ENCODE measurements around the gene MAGI2. TPM values are rescaled to one million over a fixed set of nuclear protein-coding genes. Genes with fewer than 3 reads are reported as not detected.

MAGI2 gene
- polyA plus RNA-seq, 3 donors, result 0.03 to 0.11 TPM; not detected in 1

DNA sequence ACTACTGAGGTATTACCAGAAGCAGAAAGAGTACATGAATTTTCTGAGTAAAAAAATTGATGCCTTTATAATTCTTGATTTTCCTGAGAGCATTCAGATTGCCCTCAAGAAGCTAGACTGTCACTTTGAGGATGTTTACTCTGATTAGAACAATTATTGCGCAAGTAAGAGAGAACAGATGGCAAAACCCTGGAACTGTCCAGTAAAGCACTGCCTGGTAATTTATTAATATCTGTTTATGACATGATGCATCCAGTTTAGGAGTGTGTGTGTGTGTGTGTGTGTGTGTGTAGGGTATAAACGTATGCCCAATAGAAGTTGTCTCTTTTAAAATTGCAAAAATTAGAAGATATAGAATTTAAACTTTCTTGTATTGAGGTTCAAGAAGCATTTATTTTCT lies 1275.1 kb downstream of the MAGI2 start:
- H3K9me3 Mint-ChIP-seq, result peaks cover 0 to 3% (median 2%) of the 10 kb centered on the region in 7 donors
- TF ChIP-seq, protein P1, sequence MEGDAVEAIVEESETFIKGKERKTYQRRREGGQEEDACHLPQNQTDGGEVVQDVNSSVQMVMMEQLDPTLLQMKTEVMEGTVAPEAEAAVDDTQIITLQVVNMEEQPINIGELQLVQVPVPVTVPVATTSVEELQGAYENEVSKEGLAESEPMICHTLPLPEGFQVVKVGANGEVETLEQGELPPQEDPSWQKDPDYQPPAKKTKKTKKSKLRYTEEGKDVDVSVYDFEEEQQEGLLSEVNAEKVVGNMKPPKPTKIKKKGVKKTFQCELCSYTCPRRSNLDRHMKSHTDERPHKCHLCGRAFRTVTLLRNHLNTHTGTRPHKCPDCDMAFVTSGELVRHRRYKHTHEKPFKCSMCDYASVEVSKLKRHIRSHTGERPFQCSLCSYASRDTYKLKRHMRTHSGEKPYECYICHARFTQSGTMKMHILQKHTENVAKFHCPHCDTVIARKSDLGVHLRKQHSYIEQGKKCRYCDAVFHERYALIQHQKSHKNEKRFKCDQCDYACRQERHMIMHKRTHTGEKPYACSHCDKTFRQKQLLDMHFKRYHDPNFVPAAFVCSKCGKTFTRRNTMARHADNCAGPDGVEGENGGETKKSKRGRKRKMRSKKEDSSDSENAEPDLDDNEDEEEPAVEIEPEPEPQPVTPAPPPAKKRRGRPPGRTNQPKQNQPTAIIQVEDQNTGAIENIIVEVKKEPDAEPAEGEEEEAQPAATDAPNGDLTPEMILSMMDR (IDR thresholded peaks at IDR 0.05), result no peak

DNA sequence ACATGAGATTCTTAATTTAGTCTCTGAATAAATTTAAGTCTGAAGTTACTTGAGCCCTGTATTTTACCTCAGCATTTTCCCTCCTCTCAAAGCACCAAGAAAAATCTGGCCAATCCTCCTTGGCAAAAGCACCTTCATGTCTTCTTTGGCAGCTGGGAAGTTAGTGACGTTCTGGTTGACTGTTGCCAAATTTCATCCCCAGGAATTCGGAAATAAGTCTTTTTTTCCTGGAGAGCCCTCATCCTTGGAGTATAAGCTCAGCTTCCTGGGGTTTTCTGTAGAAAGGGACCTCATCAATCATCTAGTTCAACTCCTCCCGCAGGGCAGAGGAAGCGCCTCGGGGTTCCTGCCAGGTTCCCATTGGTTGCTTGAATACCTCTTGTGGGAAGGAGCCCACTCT lies 1277.3 kb downstream of the MAGI2 start:
- no peak overlapping the region for H3K4me2 ChIP-seq (replicated peaks; ENCODE audit: extremely low read depth, low read length, poor library complexity, severe bottlenecking)
- no peak overlapping the region for H3K9ac ChIP-seq (ENCODE audit: insufficient read depth, low read length, poor library complexity, severe bottlenecking)
- DNase-seq, result no peak
- no peaks in the 10 kb centered on the region for H3K4me1 Mint-ChIP-seq
- H3K4me3 ChIP-seq (replicated peaks in 1 of 3; ENCODE audit: low read depth in 2 of 3, low read length in 3 of 3), result no peak overlapping the region
- H3K27me3 ChIP-seq (ENCODE audit: control insufficient read depth in 2 of 2, insufficient read depth in 2 of 2, low read length in 2 of 2), result no peaks in the 10 kb centered on the region
- peaks cover 0 to 1% (median 0%) of the 10 kb centered on the region in 3 donors for H3K27me3 Mint-ChIP-seq (ENCODE audit: low read depth in 3 of 3)
- H4K20me1 ChIP-seq (ENCODE audit: insufficient read depth, low read length), result no peaks in the 10 kb centered on the region
- peaks cover 0 to 6% (median 3%) of the 10 kb centered on the region in 7 donors for H3K9me3 Mint-ChIP-seq
- H3K36me3 ChIP-seq (replicated peaks in 1 of 2; ENCODE audit: control insufficient read depth in 1 of 2, insufficient read depth in 2 of 2, low read length in 2 of 2), result no peaks in the 10 kb centered on the region
- H3K79me2 ChIP-seq (ENCODE audit: insufficient read depth, low read length), result no peaks in the 10 kb centered on the region
- H3K36me3 Mint-ChIP-seq, result no peaks in the 10 kb centered on the region
- no peak overlapping the region for H3K4me3 Mint-ChIP-seq
- no peak overlapping the region for H3K27ac Mint-ChIP-seq
- no peaks in the 10 kb centered on the region for H3K4me1 ChIP-seq (ENCODE audit: control insufficient read depth in 1 of 2, insufficient read depth in 2 of 2, low read length in 2 of 2)
- 83% methylated on average over 1 of the region's 5 CpGs for WGBS (ENCODE audit: insufficient coverage)
- H2AFZ ChIP-seq (ENCODE audit: insufficient read depth, low read depth, low read length, poor library complexity, severe bottlenecking), result no peak overlapping the region
- TF ChIP-seq, protein P1 (IDR thresholded peaks at IDR 0.05), result no peak
- no peak overlapping the region for H3K27ac ChIP-seq (ENCODE audit: low read depth in 1 of 2, low read length in 2 of 2)
- intact Hi-C loops (cut with micrococcal nuclease), result no loop called here
- no peaks in the 10 kb centered on the region for H3K9me3 ChIP-seq (replicated peaks in 1 of 2; ENCODE audit: control insufficient read depth in 1 of 2, insufficient read depth in 1 of 2, low read length in 2 of 2)

More for the DNA sequence above, 1275.1 kb downstream of the MAGI2 start:
- Histone ChIP-seq H3K9me3 (replicated peaks in 1 of 2; ENCODE audit: control insufficient read depth in 1 of 2, insufficient read depth in 1 of 2, low read length in 2 of 2) (peaks cover 0 to 2% of the 10 kb centered on the region in 2 donors), H3K9ac (ENCODE audit: insufficient read depth, low read length, poor library complexity, severe bottlenecking) (no peak overlapping the region), H3K27me3 (ENCODE audit: control insufficient read depth in 2 of 2, insufficient read depth in 2 of 2, low read length in 2 of 2) (no peaks in the 10 kb centered on the region), H3K79me2 (ENCODE audit: insufficient read depth, low read length) (no peaks in the 10 kb centered on the region), H4K20me1 (ENCODE audit: insufficient read depth, low read length) (no peaks in the 10 kb centered on the region), H3K27ac (ENCODE audit: low read depth in 1 of 2, low read length in 2 of 2) (no peak overlapping the region), H3K4me1 (ENCODE audit: control insufficient read depth in 1 of 2, insufficient read depth in 2 of 2, low read length in 2 of 2) (no peaks in the 10 kb centered on the region), H3K4me2 (replicated peaks; ENCODE audit: extremely low read depth, low read length, poor library complexity, severe bottlenecking) (no peak overlapping the region), H3K4me3 (replicated peaks in 1 of 3; ENCODE audit: low read depth in 2 of 3, low read length in 3 of 3) (no peak overlapping the region), H3K36me3 (replicated peaks in 1 of 2; ENCODE audit: control insufficient read depth in 1 of 2, insufficient read depth in 2 of 2, low read length in 2 of 2) (no peaks in the 10 kb centered on the region), H2AFZ (ENCODE audit: insufficient read depth, low read depth, low read length, poor library complexity, severe bottlenecking) (no peak overlapping the region)
- no peak for DNase-seq
- no peak overlapping the region for H3K27ac Mint-ChIP-seq
- H3K27me3 Mint-ChIP-seq (ENCODE audit: low read depth in 3 of 3), result no peaks in the 10 kb centered on the region
- WGBS (ENCODE audit: insufficient coverage), result 100% methylated on average over 1 of the region's 2 CpGs
- H3K4me3 Mint-ChIP-seq, result no peak overlapping the region
- no peaks in the 10 kb centered on the region for H3K36me3 Mint-ChIP-seq
- no peaks in the 10 kb centered on the region for H3K4me1 Mint-ChIP-seq
- intact Hi-C loops (cut with micrococcal nuclease), result no loop called here

Measured in CD14-positive monocyte (primary cell).